Measurements from ENCODE around the gene HDC.

HDC gene

GRCh38 chr15:50257332-50257731 lies 8.2 kb downstream of the HDC start:
- no peak overlapping the region for H3K4me3 ChIP-seq (ENCODE audit: low read depth, low read length)
- TF ChIP-seq CTCF (IDR thresholded peaks at IDR 0.05; ENCODE audit: borderline replicate concordance, insufficient read depth, low read depth, low read length): no peak

GRCh38 chr15:50256188-50257041 lies 9.1 kb downstream of the HDC start:
- no peak for TF ChIP-seq CTCF (IDR thresholded peaks at IDR 0.05; ENCODE audit: borderline replicate concordance, insufficient read depth, low read depth, low read length)
- H3K4me3 ChIP-seq (ENCODE audit: low read depth, low read length): no peak overlapping the region

GRCh38 chr15:50252556-50252955 lies 13.0 kb downstream of the HDC start:
- no peak overlapping the region for H3K4me3 ChIP-seq (ENCODE audit: low read depth, low read length)
- no peak for TF ChIP-seq CTCF (IDR thresholded peaks at IDR 0.05; ENCODE audit: borderline replicate concordance, insufficient read depth, low read depth, low read length)

- H3K4me3 ChIP-seq (ENCODE audit: low read depth, low read length): no peak overlapping the region
- no peak for TF ChIP-seq CTCF (IDR thresholded peaks at IDR 0.05; ENCODE audit: borderline replicate concordance, insufficient read depth, low read depth, low read length)
Measured at GRCh38 chr15:50251638-50252182, 13.8 kb downstream of the HDC start.

- no peak for TF ChIP-seq CTCF (IDR thresholded peaks at IDR 0.05; ENCODE audit: borderline replicate concordance, insufficient read depth, low read depth, low read length)
- no peak overlapping the region for H3K4me3 ChIP-seq (ENCODE audit: low read depth, low read length)
Measured at GRCh38 chr15:50250760-50251394, 14.6 kb downstream of the HDC start.

GRCh38 chr15:50249704-50250103 lies 15.8 kb downstream of the HDC start:
- TF ChIP-seq CTCF (IDR thresholded peaks at IDR 0.05; ENCODE audit: borderline replicate concordance, insufficient read depth, low read depth, low read length): no peak
- H3K4me3 ChIP-seq (ENCODE audit: low read depth, low read length): no peak overlapping the region

Measured in GM12875 (cell line).